ENCODE measurements around the gene DPM3. TPM values are rescaled to one million over a fixed set of nuclear protein-coding genes. Genes with fewer than 3 reads are reported as not detected.

Gene DPM3
- total and polyA plus RNA-seq, 2 of the 13 experiments (the other 11 are each of a cell fraction or from before 2014, with no cell fraction given) = 23.2 to 53.4 TPM

- TF ChIP-seq, protein P1, sequence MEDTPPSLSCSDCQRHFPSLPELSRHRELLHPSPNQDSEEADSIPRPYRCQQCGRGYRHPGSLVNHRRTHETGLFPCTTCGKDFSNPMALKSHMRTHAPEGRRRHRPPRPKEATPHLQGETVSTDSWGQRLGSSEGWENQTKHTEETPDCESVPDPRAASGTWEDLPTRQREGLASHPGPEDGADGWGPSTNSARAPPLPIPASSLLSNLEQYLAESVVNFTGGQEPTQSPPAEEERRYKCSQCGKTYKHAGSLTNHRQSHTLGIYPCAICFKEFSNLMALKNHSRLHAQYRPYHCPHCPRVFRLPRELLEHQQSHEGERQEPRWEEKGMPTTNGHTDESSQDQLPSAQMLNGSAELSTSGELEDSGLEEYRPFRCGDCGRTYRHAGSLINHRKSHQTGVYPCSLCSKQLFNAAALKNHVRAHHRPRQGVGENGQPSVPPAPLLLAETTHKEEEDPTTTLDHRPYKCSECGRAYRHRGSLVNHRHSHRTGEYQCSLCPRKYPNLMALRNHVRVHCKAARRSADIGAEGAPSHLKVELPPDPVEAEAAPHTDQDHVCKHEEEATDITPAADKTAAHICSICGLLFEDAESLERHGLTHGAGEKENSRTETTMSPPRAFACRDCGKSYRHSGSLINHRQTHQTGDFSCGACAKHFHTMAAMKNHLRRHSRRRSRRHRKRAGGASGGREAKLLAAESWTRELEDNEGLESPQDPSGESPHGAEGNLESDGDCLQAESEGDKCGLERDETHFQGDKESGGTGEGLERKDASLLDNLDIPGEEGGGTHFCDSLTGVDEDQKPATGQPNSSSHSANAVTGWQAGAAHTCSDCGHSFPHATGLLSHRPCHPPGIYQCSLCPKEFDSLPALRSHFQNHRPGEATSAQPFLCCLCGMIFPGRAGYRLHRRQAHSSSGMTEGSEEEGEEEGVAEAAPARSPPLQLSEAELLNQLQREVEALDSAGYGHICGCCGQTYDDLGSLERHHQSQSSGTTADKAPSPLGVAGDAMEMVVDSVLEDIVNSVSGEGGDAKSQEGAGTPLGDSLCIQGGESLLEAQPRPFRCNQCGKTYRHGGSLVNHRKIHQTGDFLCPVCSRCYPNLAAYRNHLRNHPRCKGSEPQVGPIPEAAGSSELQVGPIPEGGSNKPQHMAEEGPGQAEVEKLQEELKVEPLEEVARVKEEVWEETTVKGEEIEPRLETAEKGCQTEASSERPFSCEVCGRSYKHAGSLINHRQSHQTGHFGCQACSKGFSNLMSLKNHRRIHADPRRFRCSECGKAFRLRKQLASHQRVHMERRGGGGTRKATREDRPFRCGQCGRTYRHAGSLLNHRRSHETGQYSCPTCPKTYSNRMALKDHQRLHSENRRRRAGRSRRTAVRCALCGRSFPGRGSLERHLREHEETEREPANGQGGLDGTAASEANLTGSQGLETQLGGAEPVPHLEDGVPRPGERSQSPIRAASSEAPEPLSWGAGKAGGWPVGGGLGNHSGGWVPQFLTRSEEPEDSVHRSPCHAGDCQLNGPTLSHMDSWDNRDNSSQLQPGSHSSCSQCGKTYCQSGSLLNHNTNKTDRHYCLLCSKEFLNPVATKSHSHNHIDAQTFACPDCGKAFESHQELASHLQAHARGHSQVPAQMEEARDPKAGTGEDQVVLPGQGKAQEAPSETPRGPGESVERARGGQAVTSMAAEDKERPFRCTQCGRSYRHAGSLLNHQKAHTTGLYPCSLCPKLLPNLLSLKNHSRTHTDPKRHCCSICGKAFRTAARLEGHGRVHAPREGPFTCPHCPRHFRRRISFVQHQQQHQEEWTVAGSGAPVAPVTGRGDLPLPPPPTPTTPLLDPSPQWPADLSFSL (CRISPR knock-in tag; IDR thresholded peaks at IDR 0.05) = 0 out of 2 replicates have a peak, but pooled peaks have one; percentile 54
- no peak for TF ChIP-seq POLR2AphosphoS2 (IDR thresholded peaks at IDR 0.05; ENCODE audit: low read depth, low read length)
- no peak; the same call in 1 of the 2 replicates for TF ChIP-seq ZNF263 (CRISPR knock-in tag; IDR thresholded peaks at IDR 0.05)
- TF ChIP-seq ZNF224 (CRISPR knock-in tag; IDR thresholded peaks at IDR 0.05) = no peak
- TF ChIP-seq MTA3 (CRISPR knock-in tag; IDR thresholded peaks at IDR 0.05) = no peak
- TF ChIP-seq RXRA (CRISPR knock-in tag; IDR thresholded peaks at IDR 0.05) = peak; percentile 88
- no peak for TF ChIP-seq ZNF333 (CRISPR knock-in tag; IDR thresholded peaks at IDR 0.05; ENCODE audit: borderline replicate concordance)
- no peak for TF ChIP-seq ASH2L (IDR thresholded peaks at IDR 0.05; ENCODE audit: insufficient read length, low read depth, low read length)
- no peak for TF ChIP-seq RFX1 (IDR thresholded peaks at IDR 0.05)
- TF ChIP-seq THAP11 (CRISPR knock-in tag; IDR thresholded peaks at IDR 0.05) = peak; percentile 80
- no peak for TF ChIP-seq SYNCRIP (IDR thresholded peaks at IDR 0.05; ENCODE audit: insufficient read depth, low read depth, low read length)
- TF ChIP-seq TOPORS (CRISPR knock-in tag; IDR thresholded peaks at IDR 0.05) = peak; percentile 24; the same call in 1 of the 2 replicates
- peak; percentile 73 for TF ChIP-seq GATAD1 (CRISPR knock-in tag; IDR thresholded peaks at IDR 0.05)
- TF ChIP-seq ELF1 (CRISPR knock-in tag; IDR thresholded peaks at IDR 0.05) = peak; percentile 59
- TF ChIP-seq IKZF1 (IDR thresholded peaks at IDR 0.05) = no peak
- TF ChIP-seq SRY (CRISPR knock-in tag; IDR thresholded peaks at IDR 0.05) = peak; percentile 40; the same call in 1 of the 2 replicates
- no peak for TF ChIP-seq CBX1 (IDR thresholded peaks at IDR 0.05; ENCODE audit: low read depth)
- TF ChIP-seq GTF2F1 (IDR thresholded peaks at IDR 0.05; ENCODE audit: low read length) = no peak
- peak; percentile 62; the same call in 1 of the 2 replicates for TF ChIP-seq ZNF143 (CRISPR knock-in tag; IDR thresholded peaks at IDR 0.05)
- no peak for TF ChIP-seq THAP8 (CRISPR knock-in tag; IDR thresholded peaks at IDR 0.05; ENCODE audit: borderline replicate concordance)
- TF ChIP-seq ZNF775 (CRISPR knock-in tag; IDR thresholded peaks at IDR 0.05; ENCODE audit: borderline replicate concordance) = peak; percentile 50; the same call in 1 of the 2 replicates
- TF ChIP-seq KDM6A (CRISPR knock-in tag; IDR thresholded peaks at IDR 0.05; ENCODE audit: low read depth) = peak; percentile 65
- no peak for TF ChIP-seq ZNF672 (CRISPR knock-in tag; IDR thresholded peaks at IDR 0.05)
- no peak for TF ChIP-seq FOXM1 (CRISPR knock-in tag; IDR thresholded peaks at IDR 0.05)
- TF ChIP-seq IKZF4 (CRISPR knock-in tag; IDR thresholded peaks at IDR 0.05; ENCODE audit: borderline replicate concordance, low read depth, not compliant biosample characterization) = peak; percentile 69
- TF ChIP-seq THYN1 (CRISPR knock-in tag; IDR thresholded peaks at IDR 0.05; ENCODE audit: borderline replicate concordance, low read depth) = no peak
- TF ChIP-seq ZNF564 (CRISPR knock-in tag; IDR thresholded peaks at IDR 0.05) = no peak
These were observed 11.4 kb downstream of the DPM3 start (continued) for GRCh38 chr1:155128755-155129473.
